DOHH2 (cell line): ENCODE results near the gene DDX39A.

Source experiments
- EZH2phosphoT487 ChIP-seq: fragments of 200-600 bp; sonication (generic); IDR thresholded peaks from 2 replicates; pipeline ENCODE4 v1.6.1; 2017; ENCODE audit warnings: borderline replicate concordance, mild to moderate bottlenecking, antibody characterized with exemption, low read length, moderate library complexity, mixed read lengths
- TF ChIP-seq, protein P1 (sequence below): fragments of 200-600 bp; sonication (generic); IDR thresholded peaks from one replicate; pipeline ENCODE4 v1.5.1; 2014; ENCODE audit warnings: antibody characterized with exemption, mild to moderate bottlenecking, low read depth, low read length; ENCODE audit not compliant: poor library complexity, severe bottlenecking

DNA sequence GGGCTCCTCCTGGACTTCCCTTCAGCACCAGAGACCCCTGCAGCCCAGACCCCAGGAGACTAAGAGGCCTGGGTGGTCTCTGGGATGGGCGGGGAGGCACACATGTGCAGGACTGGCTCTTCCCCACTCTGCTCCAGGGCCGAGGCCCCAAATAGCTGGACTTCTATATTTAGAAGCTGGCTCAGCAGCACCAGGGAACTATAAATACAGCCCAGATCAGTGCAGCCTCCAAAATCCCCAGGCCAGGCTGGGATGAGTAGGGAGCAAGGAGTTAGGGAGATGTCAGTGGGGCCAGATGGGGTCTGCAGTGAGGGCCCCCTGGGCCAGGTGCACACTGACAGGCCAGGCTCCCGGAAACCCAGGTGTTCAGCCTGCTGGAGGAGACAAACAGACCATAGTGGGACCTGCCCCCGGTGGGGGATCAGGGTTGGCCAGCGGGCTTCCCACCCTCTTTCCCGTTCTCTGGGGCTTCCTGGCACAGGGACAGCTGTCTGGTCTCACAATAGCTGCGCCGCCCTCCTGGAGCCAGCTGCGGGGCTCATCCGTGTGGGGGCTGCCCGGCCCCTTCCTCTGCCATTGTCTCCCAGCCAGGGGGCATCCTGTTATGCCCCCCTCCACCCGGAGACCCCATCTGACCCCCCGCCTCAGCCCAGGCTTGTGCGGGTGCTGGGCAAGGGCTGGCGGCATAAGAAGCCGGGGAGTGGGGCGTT lies 43.4 kb downstream of the DDX39A start:
- TF ChIP-seq, protein P1, sequence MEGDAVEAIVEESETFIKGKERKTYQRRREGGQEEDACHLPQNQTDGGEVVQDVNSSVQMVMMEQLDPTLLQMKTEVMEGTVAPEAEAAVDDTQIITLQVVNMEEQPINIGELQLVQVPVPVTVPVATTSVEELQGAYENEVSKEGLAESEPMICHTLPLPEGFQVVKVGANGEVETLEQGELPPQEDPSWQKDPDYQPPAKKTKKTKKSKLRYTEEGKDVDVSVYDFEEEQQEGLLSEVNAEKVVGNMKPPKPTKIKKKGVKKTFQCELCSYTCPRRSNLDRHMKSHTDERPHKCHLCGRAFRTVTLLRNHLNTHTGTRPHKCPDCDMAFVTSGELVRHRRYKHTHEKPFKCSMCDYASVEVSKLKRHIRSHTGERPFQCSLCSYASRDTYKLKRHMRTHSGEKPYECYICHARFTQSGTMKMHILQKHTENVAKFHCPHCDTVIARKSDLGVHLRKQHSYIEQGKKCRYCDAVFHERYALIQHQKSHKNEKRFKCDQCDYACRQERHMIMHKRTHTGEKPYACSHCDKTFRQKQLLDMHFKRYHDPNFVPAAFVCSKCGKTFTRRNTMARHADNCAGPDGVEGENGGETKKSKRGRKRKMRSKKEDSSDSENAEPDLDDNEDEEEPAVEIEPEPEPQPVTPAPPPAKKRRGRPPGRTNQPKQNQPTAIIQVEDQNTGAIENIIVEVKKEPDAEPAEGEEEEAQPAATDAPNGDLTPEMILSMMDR = no peak
- TF ChIP-seq EZH2phosphoT487 = no peak
